Panc1 (cell line): Measurements from ENCODE around the gene SSBP2. TPM values are rescaled to one million over a fixed set of nuclear protein-coding genes. Genes with fewer than 3 reads are reported as not detected.

Source experiments
- ATAC-seq: fragments of 200-7000 bp; cut with Tn5 transposase; 2 replicates; pipeline ENCODE4 v1.9.1; 2020; ENCODE audit warnings: mild to moderate bottlenecking, moderate library complexity
- BruUV-seq: library from RNA; stranded (reverse); fragments of 400-500 nt; replicated peaks from 2 replicates; lab custom pipeline; 2021; lab: Mats Ljungman, UMichigan
- CTCF ChIA-PET: fragments of 300-600 bp; sonication (Branson Sonifier 250); formaldehyde crosslinking; loops from one replicate; lab custom pipeline; 2022; ENCODE audit warnings: antibody characterized with exemption; lab: Charles Lee
- POLR2A ChIA-PET: fragments of 300-600 bp; sonication (Branson Sonifier 250); formaldehyde crosslinking; loops from one replicate; lab custom pipeline; 2022; ENCODE audit warnings: antibody characterized with exemption; lab: Charles Lee
- DNase-seq: peaks from one replicate; pipeline ENCODE4 v3.0.0-alpha.2; 2010; ENCODE audit warnings: low read depth, low spot score
- H3K27ac ChIP-seq: 2 replicates; pipeline ENCODE4 v1.5.1; 2011; ENCODE audit warnings: mild to moderate bottlenecking, low read length, inconsistent platforms
- H3K27me3 ChIP-seq: fragments of 200-500 bp; sonication (Bioruptor generic); 2 replicates; pipeline ENCODE4 v1.6.0; 2014; ENCODE audit warnings: low read length, inconsistent platforms; ENCODE audit not compliant: control insufficient read depth, insufficient read depth
- H3K36me3 ChIP-seq: fragments of 200-500 bp; sonication (Bioruptor generic); 2 replicates; pipeline ENCODE4 v1.5.1; 2014; ENCODE audit warnings: inconsistent platforms, mild to moderate bottlenecking, low read length, moderate library complexity; ENCODE audit not compliant: control insufficient read depth, insufficient read depth
- H3K4me1 ChIP-seq: 2 replicates; pipeline ENCODE4 v1.5.1; 2011; ENCODE audit warnings: inconsistent platforms, mild to moderate bottlenecking, low read length, moderate library complexity; ENCODE audit not compliant: control insufficient read depth, insufficient read depth
- H3K4me3 ChIP-seq, 2 experiments: 2 replicates each; pipeline ENCODE4 v1.5.1; 2011 to 2012; ENCODE audit warnings: low read depth in 2 of 2, low read length in 2 of 2, mild to moderate bottlenecking in 2 of 2, inconsistent platforms in 1 of 2, moderate library complexity in 1 of 2
- H3K9me3 ChIP-seq: fragments of 200-500 bp; sonication (Bioruptor generic); 2 replicates; pipeline ENCODE4 v1.5.1; 2014; ENCODE audit warnings: low read depth, mild to moderate bottlenecking, inconsistent platforms, low read length, moderate library complexity; ENCODE audit not compliant: control insufficient read depth, insufficient read depth
- POLR2AphosphoS5 ChIP-seq: IDR thresholded peaks from 2 replicates; pipeline ENCODE4 v1.6.1; 2012; ENCODE audit warnings: mild to moderate bottlenecking, low read depth, low read length, moderate library complexity
- SIN3A ChIP-seq: IDR thresholded peaks from 2 replicates; pipeline ENCODE4 v1.6.1; 2012; ENCODE audit warnings: low read depth, mild to moderate bottlenecking, low read length, moderate library complexity, borderline replicate concordance; ENCODE audit not compliant: insufficient read depth
- TCF7L2 ChIP-seq: IDR thresholded peaks from 2 replicates; pipeline ENCODE4 v1.6.1; 2011; ENCODE audit warnings: mild to moderate bottlenecking, low read depth, low read length, inconsistent platforms
- in situ Hi-C: cut with HindIII; loops from 2 replicates; pipeline ENCODE4 v1.10.0; 2016; ENCODE audit warnings: low sequenced_read_pairs, low pct_unique_long_range_greater_than_20kb
- intact Hi-C: fragments of 100-400 bp; cut with micrococcal nuclease; formaldehyde crosslinking; loops from one replicate; pipeline ENCODE4 v1.10.0; 2022; ENCODE audit not compliant: unreplicated experiment
- total RNA-seq: library from RNA; stranded (reverse); gene quantifications from one replicate; pipeline ENCODE4 v1.2.1, GENCODE V29; 2021; ENCODE audit not compliant: unreplicated experiment
- TF ChIP-seq, protein P1 (sequence below): fragments of 450-650 bp; IDR thresholded peaks from 2 replicates; pipeline ENCODE4 v1.5.1; 2017; ENCODE audit warnings: mild to moderate bottlenecking
- TF ChIP-seq, protein P2 (sequence below), 2 experiments: IDR thresholded peaks; 2 replicates each; pipeline ENCODE4 v1.6.1; 2011 to 2012; ENCODE audit warnings: low read depth in 2 of 2, control low read depth in 1 of 2, low read length in 1 of 2, mild to moderate bottlenecking in 1 of 2, moderate library complexity in 1 of 2; ENCODE audit not compliant: insufficient read depth in 1 of 2

The SSBP2 gene
- total RNA-seq, 1 experiment from 2014 or later: 16.3 TPM

- Histone ChIP-seq H3K36me3 (no peaks in the 10 kb centered on the region), H3K27me3 (no peaks in the 10 kb centered on the region), H3K4me3 (no peak overlapping the region), H3K4me1 (no peaks in the 10 kb centered on the region), H3K27ac (no peak overlapping the region), H3K9me3 (no peaks in the 10 kb centered on the region)
- ChIA-PET CTCF (no interaction called here), POLR2A (no interaction called here)
- ATAC-seq: no peak
- DNase-seq: no peak
- no TSS peak for BruUV-seq
- intact Hi-C loops (no loop called here), in situ Hi-C loops (no loop called here)
- TF ChIP-seq POLR2AphosphoS5 (no peak), SIN3A (no peak), TCF7L2 (no peak)
- TF ChIP-seq, protein P1, sequence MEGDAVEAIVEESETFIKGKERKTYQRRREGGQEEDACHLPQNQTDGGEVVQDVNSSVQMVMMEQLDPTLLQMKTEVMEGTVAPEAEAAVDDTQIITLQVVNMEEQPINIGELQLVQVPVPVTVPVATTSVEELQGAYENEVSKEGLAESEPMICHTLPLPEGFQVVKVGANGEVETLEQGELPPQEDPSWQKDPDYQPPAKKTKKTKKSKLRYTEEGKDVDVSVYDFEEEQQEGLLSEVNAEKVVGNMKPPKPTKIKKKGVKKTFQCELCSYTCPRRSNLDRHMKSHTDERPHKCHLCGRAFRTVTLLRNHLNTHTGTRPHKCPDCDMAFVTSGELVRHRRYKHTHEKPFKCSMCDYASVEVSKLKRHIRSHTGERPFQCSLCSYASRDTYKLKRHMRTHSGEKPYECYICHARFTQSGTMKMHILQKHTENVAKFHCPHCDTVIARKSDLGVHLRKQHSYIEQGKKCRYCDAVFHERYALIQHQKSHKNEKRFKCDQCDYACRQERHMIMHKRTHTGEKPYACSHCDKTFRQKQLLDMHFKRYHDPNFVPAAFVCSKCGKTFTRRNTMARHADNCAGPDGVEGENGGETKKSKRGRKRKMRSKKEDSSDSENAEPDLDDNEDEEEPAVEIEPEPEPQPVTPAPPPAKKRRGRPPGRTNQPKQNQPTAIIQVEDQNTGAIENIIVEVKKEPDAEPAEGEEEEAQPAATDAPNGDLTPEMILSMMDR: no peak
- TF ChIP-seq, protein P2, sequence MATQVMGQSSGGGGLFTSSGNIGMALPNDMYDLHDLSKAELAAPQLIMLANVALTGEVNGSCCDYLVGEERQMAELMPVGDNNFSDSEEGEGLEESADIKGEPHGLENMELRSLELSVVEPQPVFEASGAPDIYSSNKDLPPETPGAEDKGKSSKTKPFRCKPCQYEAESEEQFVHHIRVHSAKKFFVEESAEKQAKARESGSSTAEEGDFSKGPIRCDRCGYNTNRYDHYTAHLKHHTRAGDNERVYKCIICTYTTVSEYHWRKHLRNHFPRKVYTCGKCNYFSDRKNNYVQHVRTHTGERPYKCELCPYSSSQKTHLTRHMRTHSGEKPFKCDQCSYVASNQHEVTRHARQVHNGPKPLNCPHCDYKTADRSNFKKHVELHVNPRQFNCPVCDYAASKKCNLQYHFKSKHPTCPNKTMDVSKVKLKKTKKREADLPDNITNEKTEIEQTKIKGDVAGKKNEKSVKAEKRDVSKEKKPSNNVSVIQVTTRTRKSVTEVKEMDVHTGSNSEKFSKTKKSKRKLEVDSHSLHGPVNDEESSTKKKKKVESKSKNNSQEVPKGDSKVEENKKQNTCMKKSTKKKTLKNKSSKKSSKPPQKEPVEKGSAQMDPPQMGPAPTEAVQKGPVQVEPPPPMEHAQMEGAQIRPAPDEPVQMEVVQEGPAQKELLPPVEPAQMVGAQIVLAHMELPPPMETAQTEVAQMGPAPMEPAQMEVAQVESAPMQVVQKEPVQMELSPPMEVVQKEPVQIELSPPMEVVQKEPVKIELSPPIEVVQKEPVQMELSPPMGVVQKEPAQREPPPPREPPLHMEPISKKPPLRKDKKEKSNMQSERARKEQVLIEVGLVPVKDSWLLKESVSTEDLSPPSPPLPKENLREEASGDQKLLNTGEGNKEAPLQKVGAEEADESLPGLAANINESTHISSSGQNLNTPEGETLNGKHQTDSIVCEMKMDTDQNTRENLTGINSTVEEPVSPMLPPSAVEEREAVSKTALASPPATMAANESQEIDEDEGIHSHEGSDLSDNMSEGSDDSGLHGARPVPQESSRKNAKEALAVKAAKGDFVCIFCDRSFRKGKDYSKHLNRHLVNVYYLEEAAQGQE (IDR thresholded peaks at IDR 0.05; ENCODE audit: insufficient read depth in 1 of 2, low read depth in 2 of 2, low read length in 1 of 2): no peak
These were observed 205.0 kb downstream of the SSBP2 start for GRCh38 chr5:81545911-81546310.

- intact Hi-C loops: no loop called here
- TF ChIP-seq, protein P2 (IDR thresholded peaks at IDR 0.05; ENCODE audit: insufficient read depth in 1 of 2, low read depth in 2 of 2, low read length in 1 of 2): no peak
- TF ChIP-seq TCF7L2 (no peak), POLR2AphosphoS5 (no peak), SIN3A (no peak)
- TF ChIP-seq, protein P1: no peak
- H3K27me3 ChIP-seq: no peaks in the 10 kb centered on the region
- DNase-seq (no peak), ATAC-seq (no peak)
- H3K9me3 ChIP-seq: no peaks in the 10 kb centered on the region
- H3K27ac ChIP-seq: no peak overlapping the region
- H3K36me3 ChIP-seq: no peaks in the 10 kb centered on the region
- POLR2A ChIA-PET: no interaction called here
- H3K4me3 ChIP-seq: no peak overlapping the region
- H3K4me1 ChIP-seq: no peaks in the 10 kb centered on the region
- BruUV-seq: no TSS peak
- CTCF ChIA-PET: no interaction called here
- in situ Hi-C loops: no loop called here
These were observed 206.4 kb downstream of the SSBP2 start for GRCh38 chr5:81544351-81545018.
